Gastrocnemius medialis (tissue), 4 donors: ENCODE measurements around the gene DISP3. TPM values are rescaled to one million over a fixed set of nuclear protein-coding genes. Genes with fewer than 3 reads are reported as not detected.

Source experiments
- ATAC-seq, 2 donors: fragments of 150-250 bp; one replicate each; pipeline ENCODE4 v1.9.1; 2016
- DNase-seq, 2 donors: peaks; one replicate each; pipeline ENCODE4 v3.0.0-alpha.2; 2019
- H3K27ac ChIP-seq, 4 donors: fragments of 200-600 bp; sonication (generic); 1 replicate in 1 of 4; 2 replicates in 3 of 4; pipeline ENCODE4 v1.5.1; 2016 to 2018; ENCODE audit warnings: mild to moderate bottlenecking in 2 of 4, moderate library complexity in 1 of 4
- H3K27me3 ChIP-seq, 3 donors: fragments of 200-600 bp; sonication (generic) in 2 of 3; 1 replicate in 1 of 3; 2 replicates in 2 of 3; pipeline versions ENCODE4 v1.5.1 to v1.6.0; 2016 to 2019; ENCODE audit warnings: mild to moderate bottlenecking in 1 of 3, moderate library complexity in 1 of 3
- H3K36me3 ChIP-seq, 2 donors: fragments of 200-600 bp; sonication (generic) in 1 of 2; one replicate each; pipeline ENCODE4 v1.5.1; 2017 to 2018
- H3K4me1 ChIP-seq, 2 donors: fragments of 200-600 bp; sonication (generic) in 1 of 2; one replicate each; pipeline ENCODE4 v1.5.1; 2016 to 2017; ENCODE audit warnings: mild to moderate bottlenecking in 2 of 2
- H3K4me3 ChIP-seq, 4 donors: fragments of 200-600 bp; sonication (generic) in 3 of 4; 1 replicate in 1 of 4; 2 replicates in 3 of 4; pipeline ENCODE4 v1.5.1; 2016 to 2019; ENCODE audit warnings: mild to moderate bottlenecking in 2 of 4
- H3K9me3 ChIP-seq, 3 donors: fragments of 200-600 bp; sonication (generic) in 2 of 3; 1 replicate in 1 of 3; 2 replicates in 2 of 3; pipeline ENCODE4 v1.5.1; 2016 to 2019
- POLR2A ChIP-seq, 2 donors: fragments of 450-650 bp; IDR thresholded peaks; one replicate each; pipeline ENCODE4 v1.6.1; 2017; ENCODE audit warnings: antibody characterized with exemption in 2 of 2, mild to moderate bottlenecking in 2 of 2, moderate library complexity in 2 of 2
- in situ Hi-C, 4 donors: fragments of 200-750 bp; cut with MboI; loops; one replicate each; pipeline versions ENCODE4 v1.15.0 to v1.8.0; 2017; ENCODE audit warnings: low sequenced_read_pairs in 4 of 4
- intact Hi-C: fragments of 100-400 bp; cut with DNase I; formaldehyde crosslinking; loops from one replicate; pipeline ENCODE4 v1.15.1; 2023; ENCODE audit warnings: low total_unique reads
- total RNA-seq, 4 donors: library from RNA; depleted of rRNA; stranded (reverse); fragments of >200 nt; gene quantifications; one replicate each; pipeline versions ENCODE4 v1.1.0 to v1.2.3, GENCODE V29; 2016
- TF ChIP-seq, protein P1 (sequence below), 5 experiments: fragments of 450-650 bp in 3 of 5; fragments of 200-600 bp in 2 of 5; sonication (generic) in 2 of 5; IDR thresholded peaks in 4 of 5; conservative IDR thresholded peaks in 1 of 5; 1 replicate in 4 of 5; 2 replicates in 1 of 5; pipeline ENCODE4 v1.5.1; 2016 to 2019; ENCODE audit warnings: antibody characterized with exemption in 5 of 5, mild to moderate bottlenecking in 3 of 5, moderate library complexity in 3 of 5

DISP3 gene
- total RNA-seq, 4 donors from 2014 or later, result not detected

DNA sequence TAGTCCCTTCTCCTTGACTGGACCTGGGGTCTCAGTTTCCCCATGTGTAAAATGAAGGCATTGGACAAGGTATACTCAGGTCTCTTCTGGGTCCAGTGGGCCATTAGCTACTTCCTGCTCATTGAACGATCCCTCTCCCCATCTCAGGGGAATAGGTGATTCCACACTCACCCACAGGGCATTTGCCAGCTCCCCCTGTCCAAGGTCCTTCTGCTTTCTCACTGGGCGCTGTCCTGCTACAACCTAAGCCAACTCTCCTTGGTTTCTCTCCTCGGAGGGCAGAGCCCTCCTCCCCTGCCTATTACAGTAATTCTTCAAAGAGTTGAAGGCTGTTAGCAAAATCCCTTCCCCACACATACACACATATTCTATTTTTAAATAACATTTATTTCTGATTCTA lies 16.6 kb downstream of the DISP3 start:
- H3K36me3 ChIP-seq, result no peaks in the 10 kb centered on the region
- no peak for ATAC-seq
- no peak for DNase-seq
- no peak overlapping the region for H3K4me3 ChIP-seq
- no peaks in the 10 kb centered on the region for H3K9me3 ChIP-seq
- TF ChIP-seq, protein P1, sequence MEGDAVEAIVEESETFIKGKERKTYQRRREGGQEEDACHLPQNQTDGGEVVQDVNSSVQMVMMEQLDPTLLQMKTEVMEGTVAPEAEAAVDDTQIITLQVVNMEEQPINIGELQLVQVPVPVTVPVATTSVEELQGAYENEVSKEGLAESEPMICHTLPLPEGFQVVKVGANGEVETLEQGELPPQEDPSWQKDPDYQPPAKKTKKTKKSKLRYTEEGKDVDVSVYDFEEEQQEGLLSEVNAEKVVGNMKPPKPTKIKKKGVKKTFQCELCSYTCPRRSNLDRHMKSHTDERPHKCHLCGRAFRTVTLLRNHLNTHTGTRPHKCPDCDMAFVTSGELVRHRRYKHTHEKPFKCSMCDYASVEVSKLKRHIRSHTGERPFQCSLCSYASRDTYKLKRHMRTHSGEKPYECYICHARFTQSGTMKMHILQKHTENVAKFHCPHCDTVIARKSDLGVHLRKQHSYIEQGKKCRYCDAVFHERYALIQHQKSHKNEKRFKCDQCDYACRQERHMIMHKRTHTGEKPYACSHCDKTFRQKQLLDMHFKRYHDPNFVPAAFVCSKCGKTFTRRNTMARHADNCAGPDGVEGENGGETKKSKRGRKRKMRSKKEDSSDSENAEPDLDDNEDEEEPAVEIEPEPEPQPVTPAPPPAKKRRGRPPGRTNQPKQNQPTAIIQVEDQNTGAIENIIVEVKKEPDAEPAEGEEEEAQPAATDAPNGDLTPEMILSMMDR (IDR thresholded peaks at IDR 0.05 in 4 of 5, conservative IDR thresholded peaks at IDR 0.05 in 1 of 5), result no peak
- no peak for TF ChIP-seq POLR2A (IDR thresholded peaks at IDR 0.05)
- peaks cover 0 to 24% (median 17%) of the 10 kb centered on the region in 3 donors for H3K27me3 ChIP-seq
- in situ Hi-C loops (no loop called here), intact Hi-C loops (no loop called here)
- no peaks in the 10 kb centered on the region for H3K4me1 ChIP-seq
- no peak overlapping the region for H3K27ac ChIP-seq

DNA sequence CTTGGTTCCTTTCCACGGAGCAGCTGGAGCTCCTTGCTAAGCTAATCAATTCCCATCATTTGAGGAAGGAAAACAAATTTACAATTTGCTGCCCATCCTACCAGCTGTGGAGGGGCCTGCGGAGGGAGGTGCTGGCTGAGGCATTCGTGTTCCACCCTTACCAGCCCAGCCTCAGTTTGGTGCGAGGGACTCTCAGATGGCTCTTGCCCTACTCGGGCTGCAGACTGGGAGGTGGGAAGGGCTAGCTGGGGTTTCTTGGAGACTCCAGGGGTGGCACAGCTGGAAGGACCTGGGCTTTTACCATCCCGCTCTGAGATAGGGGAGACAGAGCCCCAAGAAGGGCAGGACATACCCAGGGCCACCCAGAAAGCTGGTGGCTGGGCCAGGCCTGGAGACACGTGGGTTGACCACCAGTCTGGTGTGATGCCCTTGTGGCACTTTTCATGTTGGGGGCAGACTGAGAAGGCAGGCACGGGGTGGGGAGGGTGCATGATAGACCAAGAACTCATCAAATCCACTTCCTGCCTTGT lies 17.7 kb downstream of the DISP3 start:
- no peaks in the 10 kb centered on the region for H3K36me3 ChIP-seq
- peaks cover 9 to 32% (median 26%) of the 10 kb centered on the region in 3 donors for H3K27me3 ChIP-seq
- TF ChIP-seq POLR2A (IDR thresholded peaks at IDR 0.05), result no peak
- TF ChIP-seq, protein P1 (IDR thresholded peaks at IDR 0.05 in 4 of 5, conservative IDR thresholded peaks at IDR 0.05 in 1 of 5), result no peak
- no peak overlapping the region for H3K27ac ChIP-seq
- H3K9me3 ChIP-seq, result no peaks in the 10 kb centered on the region
- no peaks in the 10 kb centered on the region for H3K4me1 ChIP-seq
- no peak for ATAC-seq
- intact Hi-C loops, result no loop called here
- in situ Hi-C loops, result no loop called here
- H3K4me3 ChIP-seq, result no peak overlapping the region
- DNase-seq, result no peak

DNA sequence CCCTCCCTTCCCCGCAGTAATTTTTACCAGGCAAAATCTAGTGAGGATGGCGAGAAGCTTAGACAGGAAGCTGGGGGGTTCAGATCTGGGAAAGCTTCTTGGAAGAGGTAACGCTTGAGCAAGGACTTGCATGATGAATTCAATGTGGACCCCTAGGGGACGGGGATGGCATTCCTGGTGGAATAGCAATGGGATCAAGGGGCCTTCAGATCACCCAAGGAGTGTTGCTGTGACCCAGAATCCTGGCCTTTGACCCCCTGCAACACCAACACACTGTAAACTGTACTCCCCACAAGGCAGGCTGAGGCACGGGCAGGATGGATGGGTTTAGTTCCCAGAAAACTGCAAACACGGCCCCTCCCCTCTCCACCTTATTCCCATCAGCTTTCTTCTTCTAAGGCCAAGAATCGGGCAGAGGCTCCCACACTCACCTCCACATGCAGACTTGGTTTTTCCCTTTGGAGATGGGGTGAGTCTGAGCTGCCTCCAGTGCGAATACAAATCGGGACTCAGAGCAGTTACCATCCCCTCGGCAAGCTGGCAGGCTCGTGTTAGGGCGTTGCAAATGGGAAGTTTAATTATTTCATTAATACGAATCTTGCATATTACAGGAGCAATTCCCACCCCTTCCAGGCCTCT lies 20.1 kb downstream of the DISP3 start:
- Histone ChIP-seq H3K36me3 (no peaks in the 10 kb centered on the region), H3K27me3 (peaks cover 14 to 30% (median 28%) of the 10 kb centered on the region in 3 donors), H3K9me3 (no peaks in the 10 kb centered on the region), H3K27ac (no peak overlapping the region), H3K4me3 (no peak overlapping the region), H3K4me1 (no peaks in the 10 kb centered on the region)
- no peak for TF ChIP-seq POLR2A (IDR thresholded peaks at IDR 0.05)
- TF ChIP-seq, protein P1 (IDR thresholded peaks at IDR 0.05 in 4 of 5, conservative IDR thresholded peaks at IDR 0.05 in 1 of 5), result no peak
- intact Hi-C loops (no loop called here), in situ Hi-C loops (no loop called here)
- ATAC-seq, result no peak
- DNase-seq, result no peak

DNA sequence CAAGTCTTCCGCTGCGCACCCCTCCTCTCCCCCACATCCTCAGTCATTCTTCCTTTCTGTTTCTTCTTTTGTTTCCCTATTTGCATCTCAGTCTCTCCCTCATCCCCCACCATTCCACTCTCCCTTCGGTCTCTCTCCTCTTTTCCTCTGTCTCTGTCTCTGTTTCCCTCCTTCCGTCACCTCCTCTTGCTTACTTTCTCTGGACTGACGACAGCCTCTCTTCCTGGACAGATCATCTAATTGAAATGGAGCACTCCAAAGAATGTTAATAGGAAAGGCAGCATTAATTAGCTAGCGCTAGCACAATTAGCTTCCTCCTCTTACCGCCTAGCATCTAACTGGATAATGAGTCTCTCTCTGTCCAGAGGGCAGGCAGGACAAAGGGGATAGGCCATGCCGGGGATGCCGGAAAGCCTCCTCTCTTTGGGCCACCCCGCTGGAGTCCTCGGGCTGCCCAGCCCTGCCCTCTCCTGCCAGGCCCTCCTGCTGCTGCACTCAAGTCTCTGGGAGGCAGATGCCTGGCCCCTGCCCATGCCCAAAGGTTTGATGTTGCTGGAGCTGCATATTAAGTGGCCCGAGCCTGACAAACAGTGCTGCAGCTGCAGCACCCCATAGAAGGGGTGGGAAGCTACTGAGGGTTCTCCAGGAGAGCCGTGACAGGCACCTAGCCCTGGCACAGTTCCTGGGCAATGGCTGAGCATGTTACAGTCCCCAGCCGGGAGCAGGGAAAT lies 20.8 kb downstream of the DISP3 start:
- H3K27ac ChIP-seq, result no peak overlapping the region
- H3K36me3 ChIP-seq, result no peaks in the 10 kb centered on the region
- H3K4me3 ChIP-seq, result no peak overlapping the region
- ATAC-seq (no peak), DNase-seq (no peak)
- H3K4me1 ChIP-seq, result no peaks in the 10 kb centered on the region
- no peak for TF ChIP-seq POLR2A (IDR thresholded peaks at IDR 0.05)
- TF ChIP-seq, protein P1 (IDR thresholded peaks at IDR 0.05 in 4 of 5, conservative IDR thresholded peaks at IDR 0.05 in 1 of 5), result no peak
- H3K27me3 ChIP-seq, result peaks cover 14 to 30% (median 28%) of the 10 kb centered on the region in 3 donors
- no peaks in the 10 kb centered on the region for H3K9me3 ChIP-seq
- intact Hi-C loops (no loop called here), in situ Hi-C loops (no loop called here)
